ENCODE data around the gene HECW1.
"Not testable (repeated sequence)": the region's sequence is repeated elsewhere in the genome, so short reads cannot be mapped to it uniquely, and the experiment has no call there.

Gene HECW1

DNA sequence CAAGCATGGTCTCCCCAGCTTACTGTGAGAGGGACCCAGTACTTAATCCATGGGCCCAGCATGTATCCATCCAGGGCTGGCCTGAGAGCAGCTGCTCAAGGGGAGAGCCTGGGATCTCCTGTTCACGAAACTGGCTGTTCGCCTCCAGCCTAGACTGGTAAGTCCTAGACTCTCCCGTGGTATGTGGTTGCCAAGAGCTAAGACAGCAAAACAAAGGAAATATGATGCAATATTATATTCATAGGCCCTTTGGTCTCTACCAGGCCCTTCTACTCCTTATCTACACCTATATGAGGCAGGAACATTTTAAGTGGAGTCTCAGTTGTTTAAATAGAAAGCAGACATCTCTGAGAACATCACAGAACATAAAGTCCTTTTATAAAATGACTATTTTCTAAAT, 441.6 kb downstream of the HECW1 start:
- DNase-seq: peak; percentile 19

DNA sequence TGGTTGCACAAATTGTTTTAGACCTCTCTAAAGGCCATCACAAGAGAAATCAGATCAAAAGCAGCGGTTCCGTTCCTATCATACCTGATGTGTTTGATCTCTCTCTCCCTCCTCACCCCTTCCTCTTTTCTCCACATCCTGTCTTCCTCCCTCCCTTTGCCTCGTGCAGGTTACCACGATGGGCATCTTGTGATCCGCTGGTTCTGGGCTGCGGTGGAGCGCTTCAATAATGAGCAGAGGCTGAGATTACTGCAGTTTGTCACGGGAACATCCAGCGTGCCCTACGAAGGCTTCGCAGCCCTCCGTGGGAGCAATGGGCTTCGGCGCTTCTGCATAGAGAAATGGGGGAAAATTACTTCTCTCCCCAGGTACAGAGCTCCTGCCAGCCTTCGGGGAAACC, 442.0 kb downstream of the HECW1 start:
- DNase-seq: no peak

DNA sequence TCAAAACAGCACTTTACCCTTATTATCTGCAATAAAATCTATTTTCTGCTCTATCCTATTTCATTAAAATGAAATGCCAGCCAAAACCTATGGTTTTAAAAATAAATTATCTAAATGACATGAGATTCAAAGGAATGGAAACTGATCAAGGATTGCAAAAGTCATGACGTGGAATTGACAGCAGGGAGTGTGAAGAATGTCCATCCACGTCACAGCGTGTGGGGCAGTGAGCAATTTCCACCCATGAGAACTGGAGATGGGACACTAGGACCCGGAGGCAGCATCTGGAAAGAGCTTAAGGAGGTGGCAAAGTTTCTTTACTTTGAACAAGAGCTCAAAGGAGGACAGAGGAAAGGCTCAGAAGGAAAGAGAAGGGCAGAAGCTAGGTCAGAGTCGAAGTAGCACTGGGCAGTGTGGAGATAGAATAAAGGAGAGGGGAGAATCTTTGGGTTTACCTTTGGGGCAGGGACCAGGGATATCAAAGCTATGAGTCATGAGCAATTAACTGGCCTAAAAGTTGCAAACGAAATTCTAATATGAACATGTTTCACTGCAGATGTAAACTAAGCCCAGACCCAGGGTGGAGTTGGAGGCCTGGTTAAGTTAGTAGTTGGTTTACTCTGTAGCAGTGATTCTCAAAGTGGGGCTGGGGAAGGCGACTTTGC, 445.5 kb downstream of the HECW1 start:
- DNase-seq: no peak

DNA sequence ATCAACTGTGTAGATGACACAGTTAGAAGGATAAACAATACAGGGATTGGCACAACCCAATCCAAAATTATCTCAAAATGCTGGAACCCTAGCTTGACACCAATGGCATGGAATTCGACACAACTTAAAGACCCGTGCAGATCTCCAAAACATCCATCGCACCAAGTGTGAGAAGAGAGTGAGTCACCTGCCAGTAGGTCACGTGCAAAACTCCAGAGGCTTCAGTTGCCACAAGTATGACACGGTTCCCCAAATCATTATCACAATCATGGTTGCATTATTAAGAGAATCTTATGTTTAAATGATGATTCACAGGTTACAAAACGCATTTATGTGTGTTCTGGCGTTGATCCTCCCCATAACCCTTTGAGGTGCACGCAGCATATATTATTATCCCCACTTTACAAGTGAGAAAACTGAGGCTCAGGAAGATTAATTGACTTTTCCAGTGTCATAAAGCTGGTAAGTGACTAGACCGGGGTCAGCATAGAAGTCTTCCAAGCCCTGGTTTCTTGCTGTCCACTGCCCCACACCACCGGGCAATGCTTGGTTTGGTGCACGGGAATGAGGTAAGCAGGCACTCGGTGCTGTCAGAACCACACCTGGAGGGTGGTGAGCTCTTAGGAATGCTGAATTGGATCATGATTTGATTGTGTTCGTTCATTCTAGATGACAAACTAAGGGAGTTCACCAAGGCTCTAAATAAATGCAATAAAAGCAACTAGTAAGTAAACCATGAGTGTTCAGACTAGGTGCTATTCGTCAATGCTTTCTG, 446.9 kb downstream of the HECW1 start:
- DNase-seq: peak; percentile 19

DNA sequence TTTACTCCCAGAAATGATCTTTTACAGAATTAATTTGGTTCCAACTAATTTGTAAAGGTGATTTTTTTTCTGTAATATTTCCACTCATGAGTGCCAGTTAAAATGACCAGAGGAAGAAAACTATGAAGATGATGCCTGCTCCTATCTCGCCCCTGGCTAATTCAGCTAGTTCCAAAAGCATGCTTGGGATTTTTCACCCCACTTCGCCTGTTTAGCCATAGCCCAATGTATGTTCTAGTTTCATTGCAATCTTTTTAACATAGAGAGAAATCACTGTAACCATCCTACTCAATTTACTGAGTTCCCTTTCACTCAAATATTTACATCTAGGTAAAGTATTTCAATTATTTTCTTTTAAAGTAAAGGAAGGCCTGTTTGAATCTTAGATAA, 447.5 kb downstream of the HECW1 start:
- DNase-seq: no peak

DNA sequence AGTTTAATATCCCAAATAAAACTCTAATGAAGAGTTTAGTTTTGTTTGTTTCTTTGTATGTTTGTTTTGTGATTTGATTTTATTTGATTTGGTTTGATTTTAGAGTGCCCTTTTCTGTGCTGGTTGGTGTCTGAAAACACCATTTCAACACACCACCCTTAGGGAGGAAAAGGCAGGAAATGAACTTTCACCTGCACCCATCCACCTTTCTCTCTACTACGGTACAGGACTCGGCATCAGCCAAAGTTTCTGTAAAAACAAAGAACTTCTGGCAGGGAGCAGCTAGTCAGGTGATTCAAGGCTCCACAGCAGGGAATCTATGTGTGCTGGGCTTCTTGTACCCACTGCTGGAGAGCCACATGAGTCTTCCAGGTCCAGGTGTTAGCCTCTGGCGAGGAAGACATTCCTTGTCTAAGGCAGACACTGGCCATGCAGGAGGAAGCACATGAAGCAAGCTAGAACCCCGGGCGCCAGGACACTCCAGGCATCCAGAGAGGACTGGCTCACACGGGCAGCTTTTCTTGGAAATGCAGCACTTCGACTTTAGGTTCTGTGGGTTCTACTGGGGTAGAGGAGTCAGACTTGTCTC, 448.4 kb downstream of the HECW1 start:
- no peak for DNase-seq

DNA sequence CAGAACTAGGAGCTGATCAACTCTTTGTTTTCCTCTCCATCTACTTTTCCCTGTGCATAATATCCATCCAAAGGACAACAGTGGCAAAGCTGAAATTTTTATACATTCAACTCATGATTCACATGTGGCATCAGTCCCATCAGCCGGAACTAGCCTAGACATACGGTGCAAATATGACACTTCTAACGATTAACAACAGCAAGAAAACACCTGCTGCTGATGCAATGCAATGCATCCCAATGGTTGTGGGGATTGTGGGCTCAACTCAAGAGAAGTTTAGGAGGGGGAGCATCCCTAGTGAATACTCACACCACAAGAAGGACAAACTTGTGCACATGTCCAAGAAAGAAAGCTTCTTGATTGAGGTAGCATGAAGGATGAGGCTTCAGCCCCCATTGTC, 449.9 kb downstream of the HECW1 start:
- DNase-seq: no peak

DNA sequence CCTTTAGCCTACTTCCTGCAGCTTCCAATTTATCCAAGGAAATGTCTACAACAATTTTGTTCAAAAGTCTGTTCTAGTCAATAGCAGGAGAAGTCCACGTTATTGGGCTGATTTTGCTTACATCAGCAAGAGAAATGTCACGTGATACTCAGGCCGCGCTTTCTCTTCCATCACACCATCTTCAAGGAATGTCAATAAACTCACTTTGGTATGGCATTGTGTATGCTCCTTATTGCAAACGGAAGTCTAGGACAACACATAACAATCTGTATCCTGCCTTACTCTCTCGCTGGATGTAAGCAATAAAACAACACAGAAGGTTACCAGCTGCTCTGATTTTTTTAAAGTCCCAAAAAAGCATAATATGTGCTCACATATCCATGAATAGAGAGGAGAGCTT, 453.3 kb downstream of the HECW1 start:
- no peak for DNase-seq

DNA sequence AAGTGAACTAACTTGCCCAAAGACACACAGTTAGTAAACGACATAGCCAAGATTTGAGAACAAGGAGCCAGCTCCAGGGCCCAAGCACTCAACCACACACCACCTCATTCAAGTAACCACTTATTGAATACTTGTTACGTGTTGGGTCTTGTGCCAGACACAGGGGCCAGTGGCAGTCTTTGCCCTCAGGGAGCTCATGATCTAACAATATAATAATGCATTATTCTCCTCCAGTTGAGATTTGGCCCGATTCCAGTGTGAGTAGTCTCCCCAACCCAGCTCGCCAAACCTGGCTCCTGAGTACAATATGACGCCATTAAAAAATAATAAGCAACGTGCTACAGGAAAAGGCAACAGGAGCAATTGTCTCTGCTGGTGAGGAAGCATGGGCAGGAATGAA, 456.1 kb downstream of the HECW1 start:
- DNase-seq: no peak

DNA sequence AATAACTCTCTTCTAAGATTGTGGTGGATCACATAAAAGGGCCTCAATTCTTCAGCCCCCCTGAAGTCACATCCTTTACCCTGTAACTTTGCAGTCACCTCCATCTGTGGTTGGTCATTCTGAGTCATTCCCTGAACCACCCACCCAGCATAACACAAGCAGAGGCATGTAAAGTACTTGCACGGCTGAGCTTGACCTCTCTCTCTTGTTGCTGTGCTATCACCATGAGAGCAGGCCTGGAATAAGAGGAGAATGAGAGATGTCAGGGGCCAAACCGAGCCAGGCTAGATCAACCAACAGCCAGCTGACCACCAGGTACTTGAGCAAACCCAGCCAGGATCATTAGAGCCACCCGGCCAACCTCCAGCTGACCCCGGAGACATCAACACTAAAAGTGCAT, 457.0 kb downstream of the HECW1 start:
- DNase-seq: peak; percentile 33

DNA sequence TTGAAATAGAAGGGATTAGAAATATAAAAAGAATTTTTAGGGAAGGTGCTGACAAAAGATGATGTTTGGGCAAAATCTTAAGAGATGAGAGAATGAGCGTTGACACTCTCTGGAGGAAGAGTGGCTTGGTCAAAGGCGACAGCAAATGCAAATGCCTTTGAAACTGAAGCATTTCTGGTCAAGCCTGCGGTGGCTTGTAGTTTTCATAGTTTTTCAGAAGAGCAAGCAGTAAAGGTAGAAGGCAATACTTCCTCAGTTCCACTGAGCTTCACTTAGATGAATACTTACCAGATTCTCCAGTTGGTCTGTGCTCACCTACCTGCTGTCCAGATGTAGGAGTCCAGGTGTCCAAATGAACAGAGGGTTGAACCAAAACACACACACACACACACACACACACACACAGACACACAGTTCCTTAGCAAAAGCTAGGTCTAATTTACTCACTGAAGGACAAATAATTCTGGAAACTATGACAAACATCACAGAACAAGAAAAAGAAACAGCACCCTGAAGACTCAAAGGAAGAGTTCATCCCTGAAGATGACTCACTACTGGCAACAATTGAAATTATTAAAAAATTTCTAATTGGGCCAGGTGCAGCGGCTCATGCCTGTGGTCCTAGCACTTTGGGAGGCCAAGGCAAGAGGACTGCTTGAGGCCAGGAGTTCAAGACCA, 458.4 kb downstream of the HECW1 start:
- DNase-seq: no peak

DNA sequence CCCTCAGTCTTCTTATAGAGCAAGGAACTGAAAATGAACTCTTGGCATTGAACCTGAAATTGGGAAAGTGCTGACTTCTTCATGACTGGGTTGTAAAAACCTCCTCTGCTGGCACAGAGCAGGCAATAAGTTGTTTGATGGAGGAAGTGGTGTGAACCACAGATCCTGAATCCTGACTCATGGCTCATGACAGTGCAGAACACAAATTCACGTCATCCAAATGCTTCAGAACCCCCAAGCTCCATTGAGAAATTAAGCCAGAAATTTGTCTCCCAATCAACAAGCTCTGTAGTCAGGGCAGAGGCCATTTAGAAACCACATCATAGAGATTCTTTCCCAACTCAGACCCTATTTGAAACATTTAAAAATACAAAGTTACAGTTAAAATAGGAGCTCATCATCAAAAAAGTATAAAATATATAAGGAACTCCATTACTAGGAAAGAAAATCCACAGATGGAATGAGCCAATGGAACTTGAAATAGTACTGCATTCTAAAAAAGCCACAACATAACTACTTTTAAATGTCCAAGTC, 460.1 kb downstream of the HECW1 start:
- DNase-seq: peak; percentile 99

DNA sequence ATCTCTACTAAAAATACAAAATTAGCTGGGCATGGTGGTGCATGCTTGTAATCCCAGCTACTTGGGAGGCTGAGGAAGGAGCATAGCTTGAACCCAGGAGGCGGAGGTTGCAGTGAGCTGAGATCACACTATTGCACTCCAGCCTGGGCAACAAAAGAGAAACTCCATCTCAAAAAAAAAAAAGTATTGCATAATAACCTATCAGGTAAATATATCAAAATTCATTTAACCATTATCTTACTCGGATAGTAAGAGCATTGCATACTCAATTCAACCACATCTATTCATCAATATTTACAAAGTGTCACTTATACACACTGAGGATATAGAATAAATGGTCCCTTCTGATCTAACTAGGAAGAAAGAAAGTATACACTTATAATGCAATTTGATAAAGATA, 461.4 kb downstream of the HECW1 start:
- DNase-seq: not testable (repeated sequence)

DNA sequence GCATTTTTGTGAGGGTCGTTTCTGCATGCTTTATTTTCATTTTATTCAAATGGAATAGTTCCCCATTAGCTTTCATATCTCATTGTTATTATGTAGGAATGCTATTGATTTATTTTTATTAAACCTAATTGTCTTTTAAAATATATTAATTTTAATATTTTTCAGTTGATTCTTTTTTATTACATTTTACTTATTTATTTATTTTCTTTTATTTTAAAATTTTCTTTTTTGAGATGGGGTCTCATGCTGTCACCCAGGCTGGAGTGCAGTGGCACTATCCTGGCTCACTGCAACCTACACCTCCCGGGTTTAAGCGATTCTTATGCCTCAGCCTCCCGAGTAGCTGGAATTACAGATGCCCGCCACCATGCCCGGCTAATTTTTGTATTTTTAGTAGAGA, 463.1 kb downstream of the HECW1 start:
- DNase-seq: no peak

DNA sequence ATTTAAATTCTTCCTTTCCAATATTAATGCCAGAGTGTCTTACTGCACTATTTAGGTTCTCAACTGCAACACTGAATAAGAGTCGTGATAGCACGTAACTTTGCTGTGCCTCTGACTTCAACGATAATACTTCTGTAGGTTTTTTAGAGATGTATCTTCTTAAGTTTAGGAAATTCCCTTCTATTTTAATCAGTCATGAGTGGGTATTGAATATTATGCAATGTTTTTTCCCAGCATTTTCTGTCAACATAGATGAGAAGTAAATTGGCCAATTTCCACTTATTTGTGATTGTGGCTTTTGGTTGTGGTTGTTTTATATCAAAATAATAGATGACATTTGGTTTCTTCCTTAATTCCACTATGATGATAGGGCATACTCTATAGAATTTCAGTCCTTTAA, 463.8 kb downstream of the HECW1 start:
- DNase-seq: peak; percentile 80

DNA sequence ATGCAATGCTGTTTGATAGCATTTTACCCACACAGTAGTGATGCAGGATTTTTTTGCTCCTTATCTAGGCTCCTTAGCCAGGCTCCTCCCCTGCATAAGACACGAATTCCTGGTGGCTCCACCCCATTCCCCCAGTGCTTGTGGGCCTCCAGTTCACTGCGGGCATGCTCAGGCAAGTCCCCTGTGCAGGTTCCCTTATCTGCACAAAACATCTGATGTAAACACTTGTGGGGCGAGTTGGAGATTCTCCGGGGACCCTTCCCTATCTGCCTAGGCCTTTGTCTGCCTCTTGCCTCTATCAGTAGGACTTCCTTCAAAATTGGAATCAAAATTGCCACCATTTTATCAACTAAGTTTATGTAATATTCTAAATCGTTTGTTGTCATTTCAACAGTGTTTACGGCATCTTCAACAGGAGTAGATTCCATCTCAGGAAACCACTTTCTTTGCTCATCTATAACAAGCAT, 465.1 kb downstream of the HECW1 start:
- DNase-seq: no peak

DNA sequence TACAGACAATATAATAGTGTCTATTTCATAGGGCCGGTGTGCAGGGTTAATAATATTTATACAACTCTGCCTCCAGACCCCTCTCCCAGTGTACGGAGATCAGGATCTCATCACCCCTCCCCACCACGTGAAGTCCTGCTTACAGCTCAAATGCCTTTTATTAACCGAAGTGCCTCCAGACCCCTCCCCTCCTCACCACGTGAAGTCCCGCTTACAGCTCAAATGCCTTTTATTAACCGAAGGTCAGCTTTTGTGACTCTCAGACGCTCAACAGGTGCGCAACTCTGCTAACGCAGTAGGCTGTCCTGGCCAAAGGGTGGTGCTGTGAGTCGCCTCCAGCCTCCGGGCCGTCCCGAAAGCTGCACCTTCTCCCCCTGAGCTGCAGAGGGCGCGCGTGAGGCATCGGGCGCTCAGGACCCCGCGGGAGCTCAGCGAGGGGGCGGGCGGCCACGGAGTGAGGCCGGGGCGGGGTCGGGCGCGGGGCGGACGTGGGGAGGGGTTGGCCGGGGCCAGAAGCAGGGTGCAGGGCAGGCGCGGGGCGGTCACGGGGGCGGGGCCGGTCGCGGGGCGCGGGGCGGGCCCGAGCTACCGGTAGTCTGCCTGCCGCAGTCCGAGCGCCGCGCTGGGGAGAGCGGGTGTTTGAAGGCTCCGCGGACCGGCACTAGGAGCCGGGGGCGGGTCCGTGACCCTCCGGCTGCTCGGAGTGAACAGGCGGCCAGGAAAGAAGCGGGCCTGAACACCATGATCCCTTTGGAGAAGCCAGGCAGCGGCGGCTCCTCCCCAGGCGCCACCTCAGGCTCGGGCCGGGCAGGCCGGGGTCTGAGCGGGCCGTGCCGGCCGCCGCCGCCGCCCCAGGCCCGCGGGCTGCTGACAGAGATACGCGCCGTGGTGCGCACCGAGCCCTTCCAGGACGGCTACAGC, 470.3 kb downstream of the HECW1 start, which contains the start of gene STK17A:
Gene STK17A (plus strand): TSS at position 606 of the 921 bp plus-strand sequence. CDS start 136 bp downstream, at position 742.
- DNase-seq: peak; percentile 89

DNA sequence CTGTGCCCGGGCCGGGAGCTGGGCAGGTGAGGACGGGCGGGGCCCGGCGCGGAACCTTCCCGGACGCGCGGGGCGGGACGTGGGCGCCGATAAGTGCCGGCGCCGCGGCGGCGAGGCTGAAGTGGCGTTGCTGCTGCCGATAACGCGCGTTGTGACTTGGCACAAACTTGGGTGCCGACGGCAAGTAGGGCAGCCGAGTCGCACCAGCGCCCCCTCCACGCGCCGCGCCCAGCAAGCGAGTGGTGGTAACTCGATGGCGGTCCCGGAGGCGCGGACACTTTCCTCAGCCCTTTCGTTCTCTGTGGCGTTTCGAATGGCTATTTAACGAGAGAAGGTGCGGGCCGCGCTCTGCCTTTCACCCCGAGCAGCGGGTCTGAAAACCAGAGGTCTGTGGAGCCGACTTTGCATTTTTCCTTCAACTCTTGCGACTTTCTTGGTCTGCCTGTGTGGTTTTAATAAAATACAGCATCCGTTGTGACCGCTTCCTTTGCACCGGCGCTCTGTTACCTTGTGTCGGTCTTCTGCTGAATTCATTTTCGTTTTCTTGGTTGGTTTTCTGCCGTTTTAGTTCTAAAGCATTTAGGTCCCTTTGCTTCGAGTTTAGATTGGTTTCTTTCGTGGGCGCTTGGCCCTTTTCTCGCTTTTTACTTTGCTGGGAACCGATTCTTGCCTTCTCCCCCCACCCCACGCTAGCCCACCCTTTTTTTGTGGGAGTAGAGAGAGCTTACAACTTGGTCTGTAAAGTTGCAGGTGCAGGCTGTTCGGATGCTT, 471.2 kb downstream of the HECW1 start:
- peak; percentile 52 for DNase-seq

DNA sequence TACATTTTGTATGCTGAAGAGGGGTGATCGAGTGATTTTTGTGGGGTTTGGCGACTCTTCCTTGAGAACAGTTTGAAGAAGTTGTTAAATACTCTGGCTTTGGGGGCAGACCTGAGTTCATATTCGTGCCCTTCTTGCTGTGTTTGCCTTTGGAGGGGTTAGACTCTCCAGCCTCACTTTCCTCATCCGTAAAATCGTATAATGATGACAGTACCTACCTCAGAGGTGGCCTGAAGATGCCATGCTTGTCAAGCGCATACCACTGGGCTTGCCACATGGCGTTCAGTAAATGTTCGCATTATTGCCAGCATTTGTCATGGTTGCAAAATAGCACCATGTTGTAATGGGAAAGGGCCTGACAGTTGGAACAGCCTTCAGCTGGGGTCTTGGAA, 471.7 kb downstream of the HECW1 start:
- peak; percentile 85 for DNase-seq

DNA sequence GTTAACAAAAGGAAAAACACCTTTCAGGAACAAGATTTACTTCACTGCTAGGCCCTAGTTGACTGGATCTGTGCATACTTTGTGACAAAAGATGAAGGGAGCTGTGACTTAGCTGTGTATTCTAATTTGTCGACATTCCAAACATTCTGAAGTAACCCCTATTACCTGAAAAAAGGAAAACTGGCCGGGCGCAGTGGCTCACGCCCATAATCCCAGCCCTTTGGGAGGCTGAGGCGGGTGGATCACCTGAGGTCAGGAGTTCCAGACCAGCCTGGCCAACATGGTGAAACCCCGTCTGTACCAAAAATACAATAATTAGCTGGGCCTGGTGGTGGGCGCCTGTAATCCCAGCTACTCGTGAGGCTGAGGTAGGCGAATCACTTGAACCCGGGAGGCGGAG, 472.3 kb downstream of the HECW1 start:
- DNase-seq: not testable (repeated sequence)

DNA sequence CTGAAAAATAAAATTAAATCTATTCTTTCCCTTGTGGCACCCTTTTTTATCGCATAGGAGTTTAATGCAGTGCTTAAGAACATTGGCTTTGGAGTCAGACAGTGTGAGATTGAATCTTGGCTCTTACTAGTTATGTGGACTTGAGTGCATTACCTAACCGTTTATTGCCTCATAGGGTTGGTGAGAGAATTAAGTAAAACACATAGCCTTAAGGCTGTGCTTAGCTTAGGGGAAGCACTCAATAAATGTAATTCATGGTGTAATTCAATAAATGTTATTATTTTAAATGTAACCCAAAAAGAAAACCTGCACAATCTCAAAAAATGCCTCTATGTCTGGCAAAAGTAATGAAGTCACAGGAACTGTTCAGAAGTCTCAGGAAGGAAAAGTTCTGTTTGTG, 473.1 kb downstream of the HECW1 start:
- peak; percentile 85 for DNase-seq
